Measurements from ENCODE around the gene CIP2A. TPM values are rescaled to one million over a fixed set of nuclear protein-coding genes. Genes with fewer than 3 reads are reported as not detected.

The CIP2A gene
- total RNA-seq, 2 experiments from 2014 or later: 46.8 to 47.6 TPM

GRCh38 chr3:108555966-108556581 is 33.2 kb downstream of the CIP2A start:
- no peak overlapping the region for H3K27ac Mint-ChIP-seq
- no peak overlapping the region for H3K4me3 Mint-ChIP-seq
- no peaks in the 10 kb centered on the region for H3K9me3 Mint-ChIP-seq
- ChIA-PET CTCF (interaction anchor here (1.3 kb wide), 1 partner anchor 12 kb away, joined by 3 read pairs; no protein-coding TSS in a partner anchor), POLR2A (no interaction called here)
- DNase-seq: no peak
- H3K4me1 Mint-ChIP-seq: peaks cover 6% of the 10 kb centered on the region
- peaks cover 59% of the 10 kb centered on the region for H3K36me3 Mint-ChIP-seq (ENCODE audit: low read depth)
- H3K27me3 Mint-ChIP-seq: no peaks in the 10 kb centered on the region

DNA sequence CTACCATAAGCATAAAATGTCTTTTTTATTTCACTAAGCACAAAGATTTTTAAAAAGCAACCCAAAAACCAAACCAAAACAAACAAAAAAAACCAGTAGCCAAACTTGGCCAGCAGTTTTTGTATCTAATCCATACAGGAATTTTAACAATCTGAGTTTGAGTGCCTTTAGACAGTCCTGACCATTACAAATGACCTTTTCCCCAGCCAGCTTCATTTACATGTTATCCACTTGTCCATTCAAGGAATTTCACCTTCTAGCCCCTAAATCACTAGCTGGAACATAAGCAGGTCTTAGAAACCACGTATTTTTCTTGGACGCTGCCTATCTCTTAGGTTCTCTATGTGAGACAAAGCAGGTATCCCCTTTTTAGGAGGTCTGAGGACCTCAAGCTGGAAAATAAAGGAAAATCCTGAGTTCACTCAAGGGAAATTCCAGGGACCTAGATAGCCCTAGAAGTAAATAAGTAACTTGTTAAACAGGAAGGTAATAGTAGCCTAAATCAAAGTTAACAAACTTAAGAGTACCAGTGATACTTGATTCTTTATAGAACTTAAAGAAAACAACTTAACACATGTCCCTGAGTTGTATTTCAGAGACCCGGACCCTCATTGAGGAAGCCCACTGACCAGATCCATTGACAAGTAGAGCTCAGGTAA is 34.2 kb downstream of the CIP2A start:
- CTCF ChIA-PET: interaction anchor here (1.3 kb wide), 1 partner anchor 11 kb away, joined by 3 read pairs; no protein-coding TSS in a partner anchor
- Mint-ChIP-seq H3K4me3 (no peak overlapping the region), H3K4me1 (peaks cover 6% of the 10 kb centered on the region), H3K9me3 (no peaks in the 10 kb centered on the region), H3K36me3 (ENCODE audit: low read depth) (peaks cover 50% of the 10 kb centered on the region), H3K27me3 (no peaks in the 10 kb centered on the region), H3K27ac (no peak overlapping the region)
- POLR2A ChIA-PET: no interaction called here
- DNase-seq: no peak

DNA sequence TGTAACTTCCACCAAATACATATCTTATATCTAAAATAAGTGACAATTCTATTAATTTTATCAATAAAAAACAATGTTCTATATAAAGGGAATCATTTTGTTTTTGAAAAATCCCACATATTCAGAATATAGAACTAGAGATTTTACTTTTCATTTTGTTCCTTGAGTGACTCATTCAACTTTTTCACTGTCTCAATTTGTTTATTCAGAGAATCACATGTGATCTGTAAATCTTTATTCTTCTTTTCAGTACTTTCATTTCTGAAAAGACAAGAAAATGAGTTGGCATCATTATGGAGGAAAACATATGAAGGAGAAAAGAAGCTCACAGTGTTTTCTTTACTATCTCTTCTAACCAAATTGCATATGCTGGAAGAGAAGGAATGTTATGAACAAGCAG is 35.0 kb downstream of the CIP2A start:
- Mint-ChIP-seq H3K27ac (no peak overlapping the region), H3K36me3 (ENCODE audit: low read depth) (peaks cover 48% of the 10 kb centered on the region), H3K27me3 (no peaks in the 10 kb centered on the region), H3K4me1 (peaks cover 6% of the 10 kb centered on the region), H3K9me3 (no peaks in the 10 kb centered on the region), H3K4me3 (no peak overlapping the region)
- POLR2A ChIA-PET: no interaction called here
- DNase-seq: no peak
- CTCF ChIA-PET: interaction anchor here (1.2 to 1.4 kb wide), 3 partner anchors 15 to 67 kb away, joined by 3 read pairs; no protein-coding TSS in a partner anchor

DNA sequence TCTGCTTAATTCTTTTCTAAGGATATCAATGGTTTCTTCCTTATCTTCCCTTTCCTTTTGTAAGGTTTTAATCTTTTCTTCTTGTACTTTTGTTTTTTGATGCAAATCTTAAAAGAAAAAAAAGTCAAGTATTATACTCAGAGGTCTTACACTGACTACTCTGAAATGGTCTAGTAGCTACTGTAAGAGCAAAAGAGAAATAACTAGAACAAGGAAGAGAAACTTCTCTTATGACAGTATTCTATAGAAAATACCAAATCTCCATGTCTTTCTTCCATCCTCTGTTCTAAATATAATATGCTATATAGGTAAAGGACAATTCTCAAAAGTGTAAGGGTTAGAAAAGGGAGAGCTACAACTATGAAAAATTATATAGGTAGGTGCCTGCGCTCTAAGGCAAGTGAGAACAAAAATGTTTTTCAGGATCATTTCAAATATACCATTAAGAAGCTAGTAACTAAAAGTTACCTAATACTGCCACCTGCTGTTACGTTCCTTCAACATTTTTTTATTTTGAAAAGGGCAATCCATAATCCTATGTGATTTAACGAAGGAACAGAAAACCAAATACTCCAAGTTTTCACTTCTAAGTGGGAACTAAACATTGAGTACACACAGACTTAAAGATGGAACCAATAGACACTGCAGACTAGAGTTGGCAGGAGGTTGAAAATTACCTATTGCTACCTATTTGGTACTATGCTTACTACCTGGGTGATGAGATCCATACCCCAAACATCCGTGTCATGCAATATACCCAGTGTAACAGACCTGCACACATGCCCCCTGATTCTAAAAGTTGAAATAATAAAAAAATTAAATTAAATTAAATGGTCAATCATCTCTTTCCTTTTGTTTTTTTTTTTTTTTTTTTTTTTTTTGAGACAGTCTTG is 36.7 kb downstream of the CIP2A start:
- CTCF ChIA-PET: interaction anchor here (0.6 to 2.7 kb wide), 20 partner anchors 9 to 575 kb away, joined by 3 to 23 read pairs (median 3); no protein-coding TSS in a partner anchor
- Mint-ChIP-seq H3K36me3 (ENCODE audit: low read depth) (peaks cover 44% of the 10 kb centered on the region), H3K4me1 (peaks cover 6% of the 10 kb centered on the region), H3K27me3 (no peaks in the 10 kb centered on the region), H3K9me3 (no peaks in the 10 kb centered on the region), H3K27ac (no peak overlapping the region), H3K4me3 (no peak overlapping the region)
- DNase-seq: no peak
- POLR2A ChIA-PET: interaction anchor here (1.3 to 1.7 kb wide), 2 partner anchors 37 to 283 kb away, joined by 4 to 6 read pairs; partner anchors contain the start of genes CIP2A and DZIP3

GRCh38 chr3:108548886-108549285 is 40.4 kb downstream of the CIP2A start:
- Mint-ChIP-seq H3K27me3 (no peaks in the 10 kb centered on the region), H3K36me3 (ENCODE audit: low read depth) (peaks cover 50% of the 10 kb centered on the region), H3K9me3 (no peaks in the 10 kb centered on the region), H3K4me3 (no peak overlapping the region), H3K4me1 (peaks cover 8% of the 10 kb centered on the region), H3K27ac (no peak overlapping the region)
- no peak for DNase-seq
- ChIA-PET CTCF (no interaction called here), POLR2A (no interaction called here)

- ChIA-PET CTCF (no interaction called here), POLR2A (no interaction called here)
- Mint-ChIP-seq H3K27ac (no peak overlapping the region), H3K4me3 (no peak overlapping the region), H3K27me3 (no peaks in the 10 kb centered on the region), H3K9me3 (no peaks in the 10 kb centered on the region), H3K36me3 (ENCODE audit: low read depth) (peaks cover 55% of the 10 kb centered on the region), H3K4me1 (peaks cover 8% of the 10 kb centered on the region)
- no peak for DNase-seq
Observed at GRCh38 chr3:108548304-108548703, 40.9 kb downstream of the CIP2A start.

GRCh38 chr3:108546692-108547091 is 42.5 kb downstream of the CIP2A start:
- CTCF ChIA-PET: no interaction called here
- H3K9me3 Mint-ChIP-seq: no peaks in the 10 kb centered on the region
- peaks cover 6% of the 10 kb centered on the region for H3K4me1 Mint-ChIP-seq
- no peak overlapping the region for H3K4me3 Mint-ChIP-seq
- H3K27ac Mint-ChIP-seq: no peak overlapping the region
- DNase-seq: no peak
- POLR2A ChIA-PET: interaction anchor here (1.2 to 2.3 kb wide), 3 partner anchors 10 to 42 kb away, joined by 3 to 8 read pairs (median 5); partner anchors contain the start of genes CIP2A and DZIP3
- H3K27me3 Mint-ChIP-seq: no peaks in the 10 kb centered on the region
- peaks cover 54% of the 10 kb centered on the region for H3K36me3 Mint-ChIP-seq (ENCODE audit: low read depth)

DNA sequence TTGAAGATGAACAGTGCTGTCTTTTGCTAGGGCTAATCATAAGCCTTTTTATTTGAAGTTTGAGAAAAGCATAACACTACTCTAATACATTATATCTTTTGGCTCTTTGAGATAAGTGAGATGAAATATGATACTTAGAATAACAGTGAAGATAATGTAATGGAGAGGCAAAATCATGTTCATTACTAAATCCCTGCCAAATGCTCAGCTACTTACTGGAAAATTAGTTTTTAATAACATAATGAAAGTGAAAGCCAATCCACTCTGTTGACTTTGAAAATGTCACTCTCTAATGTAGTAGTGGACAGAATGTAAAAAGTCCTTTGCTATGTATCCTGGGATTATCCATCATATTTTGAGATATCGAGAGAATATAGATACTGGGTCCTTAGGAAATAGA is 43.0 kb downstream of the CIP2A start:
- CTCF ChIA-PET: no interaction called here
- no peak overlapping the region for H3K4me3 Mint-ChIP-seq
- H3K9me3 Mint-ChIP-seq: no peaks in the 10 kb centered on the region
- POLR2A ChIA-PET: interaction anchor here (1.2 to 2.3 kb wide), 3 partner anchors 9 to 43 kb away, joined by 3 to 8 read pairs (median 5); partner anchors contain the start of genes CIP2A and DZIP3
- H3K36me3 Mint-ChIP-seq (ENCODE audit: low read depth): peaks cover 52% of the 10 kb centered on the region
- H3K27me3 Mint-ChIP-seq: no peaks in the 10 kb centered on the region
- peaks cover 6% of the 10 kb centered on the region for H3K4me1 Mint-ChIP-seq
- no peak for DNase-seq
- H3K27ac Mint-ChIP-seq: no peak overlapping the region

DNA sequence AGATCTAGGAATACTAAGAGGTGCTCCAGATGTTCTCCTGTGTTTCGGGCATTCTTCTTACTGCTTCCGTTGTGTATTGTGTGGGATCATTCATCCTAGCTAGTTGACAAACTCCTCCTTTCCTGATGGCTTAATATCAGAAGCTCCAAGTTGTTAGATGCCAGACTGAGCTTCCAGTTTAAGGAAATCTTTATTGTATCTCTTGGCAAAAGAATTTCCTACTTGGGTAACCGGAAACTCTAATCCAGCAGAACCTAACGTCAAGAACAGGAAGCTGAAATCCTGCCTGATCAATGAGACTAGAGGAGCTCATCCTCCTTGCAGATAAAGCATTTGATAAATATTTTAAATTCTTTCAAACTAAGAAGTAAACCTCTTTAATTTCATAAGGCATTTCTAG is 51.2 kb downstream of the CIP2A start:
- Mint-ChIP-seq H3K36me3 (ENCODE audit: low read depth) (peaks cover 9% of the 10 kb centered on the region), H3K4me1 (no peaks in the 10 kb centered on the region), H3K27me3 (no peaks in the 10 kb centered on the region)

GRCh38 chr3:108528459-108529252 is 60.6 kb downstream of the CIP2A start:
- POLR2A ChIA-PET: no interaction called here
- H3K9me3 Mint-ChIP-seq: no peaks in the 10 kb centered on the region

More for the DNA sequence above, 51.2 kb downstream of the CIP2A start:
- Mint-ChIP-seq H3K4me3 (no peak overlapping the region), H3K27ac (no peak overlapping the region), H3K9me3 (no peaks in the 10 kb centered on the region)
- ChIA-PET POLR2A (no interaction called here), CTCF (no interaction called here)
- no peak for DNase-seq

GRCh38 chr3:108527817-108528216 is 61.4 kb downstream of the CIP2A start:
- no peaks in the 10 kb centered on the region for H3K9me3 Mint-ChIP-seq
- no peak overlapping the region for H3K27ac Mint-ChIP-seq
- H3K4me3 Mint-ChIP-seq: no peak overlapping the region
- H3K36me3 Mint-ChIP-seq (ENCODE audit: low read depth): no peaks in the 10 kb centered on the region
- CTCF ChIA-PET: no interaction called here
- DNase-seq: no peak
- peaks cover 18% of the 10 kb centered on the region for H3K27me3 Mint-ChIP-seq
- POLR2A ChIA-PET: no interaction called here
- H3K4me1 Mint-ChIP-seq: no peaks in the 10 kb centered on the region

More at GRCh38 chr3:108528459-108529252, 60.6 kb downstream of the CIP2A start:
- DNase-seq: no peak
- CTCF ChIA-PET: no interaction called here
- Mint-ChIP-seq H3K27me3 (peaks cover 18% of the 10 kb centered on the region), H3K4me3 (no peak overlapping the region), H3K4me1 (no peaks in the 10 kb centered on the region), H3K27ac (no peak overlapping the region), H3K36me3 (ENCODE audit: low read depth) (no peaks in the 10 kb centered on the region)

DNA sequence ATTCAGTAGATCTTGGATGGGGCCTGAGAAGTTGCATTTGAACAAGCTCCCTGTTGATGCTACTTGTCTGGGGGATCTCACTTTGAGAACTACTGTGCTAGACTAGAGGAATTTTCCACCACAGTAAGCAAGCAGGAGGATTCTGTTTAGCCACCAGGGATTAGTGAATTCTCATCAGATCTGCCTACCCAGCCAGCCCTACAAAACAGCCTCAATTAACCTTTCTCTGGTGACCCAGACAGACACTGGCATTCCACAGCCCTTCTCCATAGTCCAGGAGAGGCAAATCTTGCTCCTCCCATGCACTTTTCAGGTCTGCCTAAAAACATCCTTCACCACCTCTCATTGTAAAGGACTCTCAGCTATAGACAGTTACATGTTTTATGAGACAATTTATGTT is 62.1 kb downstream of the CIP2A start:
- Mint-ChIP-seq H3K36me3 (ENCODE audit: low read depth) (no peaks in the 10 kb centered on the region), H3K4me1 (no peaks in the 10 kb centered on the region), H3K9me3 (no peaks in the 10 kb centered on the region), H3K27ac (no peak overlapping the region), H3K4me3 (no peak overlapping the region), H3K27me3 (peaks cover 18% of the 10 kb centered on the region)
- no peak for DNase-seq
- ChIA-PET POLR2A (no interaction called here), CTCF (no interaction called here)

Data from activated CD4-positive, alpha-beta memory T cell treated with anti-CD3 and anti-CD28 coated beads, Interleukin-2, amount 10 ng/mL, durations not matched to agents 7 days and 5 days (primary cell).